GM19452 (cell line): ENCODE results near the gene GLI2.

ENCODE experiments used
- ATAC-seq: cut with Tn5 transposase; IDR thresholded peaks from one replicate; pipeline ENCODE4 v1.9.1; 2021; ENCODE audit not compliant: unreplicated experiment

Gene GLI2

GRCh38 chr2:120769076-120769786 lies 33.6 kb downstream of the GLI2 start:
- ATAC-seq, result no peak

DNA sequence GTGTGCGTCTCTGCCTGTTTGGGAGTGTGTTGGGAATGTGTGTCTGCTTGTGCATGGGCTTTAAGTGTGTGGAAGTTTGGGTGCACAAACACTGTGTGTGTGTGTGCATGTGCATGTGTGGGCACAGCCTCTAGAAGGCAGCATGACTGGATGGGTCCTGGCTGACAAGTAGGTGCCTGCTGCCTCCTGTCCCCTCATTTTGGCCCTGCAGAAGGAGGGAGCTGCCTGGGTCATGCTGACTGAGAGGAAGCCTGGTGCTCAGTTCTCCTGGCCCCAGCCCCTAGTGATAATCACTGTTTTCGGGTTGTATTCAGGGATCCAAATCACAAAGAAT lies 34.1 kb downstream of the GLI2 start:
- no peak for ATAC-seq

- no peak for ATAC-seq
Measured at GRCh38 chr2:120770176-120770575, 34.5 kb downstream of the GLI2 start.

DNA sequence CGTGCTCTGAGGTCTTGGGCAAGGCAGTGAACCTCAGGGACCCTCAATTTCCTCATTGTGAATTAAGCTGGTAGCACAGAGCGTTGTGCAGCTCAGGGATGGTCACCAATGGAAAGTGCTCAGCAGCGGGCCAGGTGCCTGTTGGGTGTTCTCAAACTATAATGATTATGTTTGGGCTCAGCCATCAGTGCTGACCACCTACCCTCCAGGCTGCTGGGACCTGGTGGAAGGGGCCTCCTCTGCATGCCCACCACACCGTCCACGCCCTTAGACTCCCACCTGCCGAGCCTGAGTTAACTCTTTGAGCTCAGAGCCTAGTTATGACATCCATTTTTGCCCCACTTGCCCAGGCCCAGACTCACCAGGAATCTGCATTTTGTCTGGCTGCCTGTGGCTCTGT lies 35.0 kb downstream of the GLI2 start:
- ATAC-seq, result no peak

DNA sequence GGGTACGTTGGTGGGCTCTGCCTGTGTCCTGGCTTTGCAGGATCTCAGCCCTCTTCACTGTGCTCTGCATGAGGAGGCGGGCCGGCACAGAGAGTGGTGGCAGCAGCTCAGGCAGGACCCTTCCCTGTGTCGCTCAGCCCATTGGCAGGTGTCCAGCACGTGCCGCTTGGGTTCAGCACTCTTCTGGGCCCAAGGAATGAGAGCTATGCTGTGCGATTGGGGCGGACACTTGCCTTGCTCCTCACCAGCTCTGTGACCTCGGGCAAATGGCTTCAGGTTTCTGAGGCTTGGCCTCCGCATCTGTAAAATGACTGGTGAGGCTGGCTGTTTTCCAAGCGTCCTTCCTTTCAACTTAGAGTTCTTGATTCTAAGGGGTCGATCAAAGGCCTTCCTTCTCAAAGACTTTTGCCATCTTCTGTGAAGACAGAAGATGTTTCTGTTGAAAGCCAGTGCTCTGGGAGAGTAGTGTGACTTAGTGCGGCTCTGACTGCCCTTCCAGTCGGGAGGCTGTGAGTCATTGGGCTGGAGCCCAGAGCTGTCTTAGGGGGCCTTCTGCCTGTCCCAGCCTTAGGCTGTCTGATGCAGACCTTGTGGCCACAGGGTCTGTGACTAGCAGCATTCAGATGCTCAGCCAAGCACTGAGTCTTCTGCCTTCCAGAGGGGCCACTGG lies 35.6 kb downstream of the GLI2 start:
- no peak for ATAC-seq

DNA sequence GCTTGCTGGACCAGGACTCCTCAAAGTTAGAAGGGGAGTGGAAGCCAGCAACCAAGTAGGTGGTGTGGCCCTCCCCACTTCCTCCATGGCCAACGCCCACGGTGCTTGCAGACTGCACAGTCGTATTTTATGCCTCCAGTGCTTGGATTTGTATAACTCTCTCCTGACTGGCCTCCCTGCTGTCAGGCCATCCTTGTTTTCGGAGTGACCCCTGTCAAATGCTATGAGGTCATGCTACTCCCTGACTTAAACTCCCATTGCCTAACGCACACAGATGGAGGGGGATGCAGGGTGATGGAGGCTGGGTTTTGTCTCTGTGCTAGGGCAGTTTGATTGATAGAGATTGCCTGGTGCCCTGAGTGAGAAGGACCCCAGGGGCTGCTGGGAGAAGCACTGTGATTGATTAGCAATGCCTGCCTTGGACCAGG lies 36.1 kb downstream of the GLI2 start:
- no peak for ATAC-seq

- ATAC-seq, result no peak
Measured at GRCh38 chr2:120772261-120772660, 36.6 kb downstream of the GLI2 start.

DNA sequence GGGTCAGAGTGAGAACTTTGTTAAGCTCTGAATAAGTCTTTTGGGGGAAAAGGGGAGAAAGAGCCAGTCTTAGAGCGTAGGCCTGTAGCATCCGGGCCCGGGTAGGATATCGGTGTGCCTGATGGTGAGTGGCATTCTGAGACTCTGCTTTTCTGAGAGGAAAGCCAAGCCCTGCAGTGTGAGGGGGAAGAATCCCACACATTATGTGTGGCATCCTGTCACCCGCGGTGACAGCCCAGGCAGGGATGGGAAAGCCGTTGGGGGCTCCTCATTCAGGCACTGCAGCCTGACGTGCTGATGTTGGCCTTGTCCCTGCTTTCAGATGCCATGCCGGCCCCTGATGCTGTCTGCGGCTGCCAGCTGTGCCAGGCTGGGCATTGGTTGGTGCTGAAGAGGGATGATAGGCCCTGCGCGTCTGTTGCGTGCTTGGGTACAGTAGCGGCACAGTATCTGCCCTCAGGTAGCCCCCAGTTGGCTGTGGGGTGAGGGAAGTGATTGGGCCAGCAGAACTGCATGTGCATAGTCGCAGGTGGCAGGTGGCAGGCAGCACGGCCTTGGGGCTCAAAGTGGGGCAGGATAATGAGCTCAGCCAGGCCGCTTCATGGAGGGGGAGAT lies 37.6 kb downstream of the GLI2 start:
- no peak for ATAC-seq

GRCh38 chr2:120774557-120775160 lies 39.0 kb downstream of the GLI2 start:
- no peak for ATAC-seq

DNA sequence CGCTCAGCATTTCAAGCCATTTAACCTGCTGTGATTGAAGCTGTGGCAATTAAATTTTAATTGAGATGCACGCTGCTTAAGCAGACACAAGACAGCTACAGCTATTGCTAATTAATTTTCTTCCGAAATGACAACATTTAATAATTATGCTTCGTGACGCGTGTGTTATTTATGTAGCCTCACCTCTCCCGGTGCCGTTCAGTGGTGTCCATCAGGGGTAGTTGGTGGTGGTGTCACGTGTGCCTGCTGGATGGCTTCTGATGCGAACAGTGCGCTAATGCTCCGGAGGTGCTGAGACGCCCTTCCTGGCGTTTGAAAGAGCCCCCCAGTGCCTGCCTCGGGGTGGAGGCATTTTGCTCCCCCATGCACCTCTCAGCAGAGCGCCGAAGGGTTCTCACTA lies 39.5 kb downstream of the GLI2 start:
- ATAC-seq, result no peak

- ATAC-seq, result no peak
Measured at GRCh38 chr2:120775801-120776589, 40.3 kb downstream of the GLI2 start.

DNA sequence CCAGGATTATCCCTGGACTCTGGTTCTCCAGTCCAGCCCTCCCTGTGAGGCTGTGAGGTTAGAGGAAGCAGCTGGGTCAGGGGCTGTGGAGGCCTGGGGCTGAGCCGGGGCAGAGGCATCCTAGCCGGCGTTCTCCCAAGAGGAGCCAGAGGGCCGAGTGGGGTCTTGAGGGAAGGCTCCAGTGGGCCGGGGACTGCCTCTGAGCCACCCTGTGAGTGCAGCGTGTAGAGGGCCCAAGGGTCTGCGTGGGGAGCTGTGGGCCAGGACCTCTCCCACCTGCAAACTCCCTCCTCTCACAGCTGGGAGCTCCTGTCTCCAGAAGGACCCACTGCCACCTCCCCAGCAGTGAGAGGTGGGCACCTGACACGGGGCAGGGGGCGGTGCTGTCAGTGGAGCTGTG lies 41.0 kb downstream of the GLI2 start:
- no peak for ATAC-seq

GRCh38 chr2:120777170-120777751 lies 41.6 kb downstream of the GLI2 start:
- ATAC-seq, result no peak

GRCh38 chr2:120777787-120778186 lies 42.1 kb downstream of the GLI2 start:
- ATAC-seq, result no peak

GRCh38 chr2:120778244-120778643 lies 42.6 kb downstream of the GLI2 start:
- ATAC-seq, result no peak

DNA sequence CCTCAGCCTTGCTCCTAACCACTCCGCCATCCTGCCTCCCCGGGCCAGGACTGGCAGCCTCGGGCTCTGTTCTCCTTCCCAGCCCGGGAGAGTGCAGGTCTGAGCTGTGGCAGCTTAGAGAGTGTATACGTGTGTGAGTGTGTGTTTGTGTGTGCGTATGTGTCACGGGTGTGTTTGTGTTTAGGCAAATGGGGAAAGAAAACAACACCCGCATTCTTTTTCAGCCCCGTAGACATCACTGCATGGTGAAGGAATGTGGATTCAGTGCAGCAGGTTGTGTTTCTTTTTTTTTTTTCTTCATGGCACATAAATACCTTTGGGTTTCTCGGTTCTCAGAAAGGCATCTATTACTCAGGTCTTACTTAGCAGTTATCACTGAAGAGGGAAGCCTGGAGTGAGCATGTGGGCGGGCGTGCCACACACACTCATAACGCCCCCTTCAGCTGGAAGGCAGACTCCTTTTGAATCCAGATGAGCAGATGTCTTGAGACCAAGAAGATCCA lies 44.2 kb downstream of the GLI2 start:
- no peak for ATAC-seq

- ATAC-seq, result no peak
Measured at GRCh38 chr2:120780402-120780801, 44.7 kb downstream of the GLI2 start.

GRCh38 chr2:120783371-120783791 lies 47.7 kb downstream of the GLI2 start:
- ATAC-seq, result no peak

GRCh38 chr2:120783969-120784372 lies 48.3 kb downstream of the GLI2 start:
- no peak for ATAC-seq
